SU-DHL-6 (cell line): ENCODE data around the gene THRA.

Source experiments
- H2AFZ ChIP-seq: fragments of 200-600 bp; sonication (generic); 2 replicates; pipeline ENCODE4 v1.6.1; 2014; ENCODE audit warnings: low read depth, mild to moderate bottlenecking, moderate library complexity, mixed read lengths, antibody characterized with exemption, low read length; ENCODE audit not compliant: severe bottlenecking
- H3F3A ChIP-seq: fragments of 200-600 bp; shearing (Covaris generic); 2 replicates; pipeline ENCODE4 v1.6.0; 2016; ENCODE audit warnings: antibody characterized with exemption, mild to moderate bottlenecking; ENCODE audit not compliant: insufficient read depth
- H3K27ac ChIP-seq: fragments of 200-600 bp; sonication (generic); 2 replicates; pipeline ENCODE4 v1.5.1; 2016; ENCODE audit warnings: low read depth, mild to moderate bottlenecking, low read length, moderate library complexity, mixed read lengths
- H3K27me3 ChIP-seq: fragments of 200-600 bp; sonication (generic), shearing (Covaris generic); 2 replicates; pipeline ENCODE4 v1.6.0; 2014; ENCODE audit warnings: mild to moderate bottlenecking, low read length
- H3K36me3 ChIP-seq: fragments of 200-600 bp; sonication (generic); 2 replicates; pipeline ENCODE4 v1.6.1; 2014; ENCODE audit warnings: mild to moderate bottlenecking, low read length, mixed read lengths
- H3K4me2 ChIP-seq: fragments of 300-600, 200-600 bp; shearing (Covaris generic), sonication (generic); 2 replicates; pipeline ENCODE4 v1.6.0; 2014; ENCODE audit warnings: low read length, low read depth, mild to moderate bottlenecking; ENCODE audit not compliant: poor library complexity, severe bottlenecking
- H3K4me3 ChIP-seq: fragments of 200-600 bp; sonication (generic); 2 replicates; pipeline ENCODE4 v1.5.1; 2014; ENCODE audit warnings: antibody characterized with exemption, low read length, mild to moderate bottlenecking, mixed read lengths; ENCODE audit not compliant: insufficient read depth, poor library complexity, severe bottlenecking
- H3K79me2 ChIP-seq: fragments of 200-600 bp; sonication (generic); 2 replicates; pipeline ENCODE4 v1.6.1; 2014; ENCODE audit warnings: mild to moderate bottlenecking, low read length, moderate library complexity; ENCODE audit not compliant: insufficient read depth
- H3K9ac ChIP-seq: fragments of 200-600 bp; sonication (generic); 2 replicates; pipeline ENCODE4 v1.7.0; 2014; ENCODE audit warnings: mild to moderate bottlenecking, low read length
- H3K9me2 ChIP-seq: fragments of 200-600 bp; sonication (generic); replicated peaks from 2 replicates; pipeline ENCODE4 v1.6.1; 2014; ENCODE audit warnings: low read length; ENCODE audit not compliant: insufficient read depth
- H3K9me3 ChIP-seq: fragments of 200-600 bp; sonication (generic); 2 replicates; pipeline ENCODE4 v1.6.1; 2014; ENCODE audit warnings: low read length, mixed read lengths; ENCODE audit not compliant: insufficient read depth
- H4K20me1 ChIP-seq: fragments of 200-600 bp; sonication (generic); 2 replicates; pipeline ENCODE4 v1.6.1; 2014; ENCODE audit warnings: low read depth, mild to moderate bottlenecking, antibody characterized with exemption, low read length, moderate library complexity, mixed read lengths
- EZH2phosphoT487 ChIP-seq: fragments of 200-600 bp; sonication (generic), shearing (Covaris generic); conservative IDR thresholded peaks from 2 replicates; pipeline ENCODE4 v1.6.1; 2018; ENCODE audit warnings: mild to moderate bottlenecking, antibody characterized with exemption, low read length, moderate library complexity, mixed read lengths
- TF ChIP-seq, protein P1 (sequence below): fragments of 200-600 bp; sonication (generic); IDR thresholded peaks from one replicate; pipeline ENCODE4 v1.5.1; 2017; ENCODE audit warnings: antibody characterized with exemption, mild to moderate bottlenecking, low read length, moderate library complexity; ENCODE audit not compliant: insufficient read depth, poor library complexity, severe bottlenecking

THRA gene

DNA sequence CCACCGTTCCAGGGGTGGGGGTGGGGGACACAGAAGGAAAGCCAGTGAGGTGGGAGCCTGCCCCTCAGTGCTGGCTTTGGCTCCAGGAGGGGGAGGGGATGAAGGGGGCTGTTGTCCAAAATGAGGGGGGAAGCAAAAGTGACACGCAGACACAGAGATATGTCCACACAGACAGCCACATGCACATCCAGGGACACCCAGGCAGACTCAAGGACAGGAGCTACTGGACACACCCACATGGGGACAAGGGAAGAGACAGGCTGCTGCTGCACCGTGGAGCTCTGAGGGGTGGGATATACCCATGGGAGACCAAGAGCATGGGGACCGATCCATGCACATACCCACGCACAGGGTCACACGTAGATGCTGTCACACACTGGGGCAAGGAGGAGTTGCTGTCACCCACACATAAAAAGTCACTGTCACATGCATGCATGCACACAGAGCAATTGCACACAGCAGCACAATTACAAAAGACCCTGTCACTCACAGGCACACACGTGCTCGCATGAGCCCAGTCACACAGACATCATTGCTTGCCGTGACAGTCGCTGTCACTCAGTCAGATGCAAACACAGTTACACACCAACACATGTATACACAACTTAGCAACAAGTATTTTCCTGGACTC is 1.3 kb downstream of the THRA start:
- Histone ChIP-seq H3K9me2 (no peaks in the 10 kb centered on the region), H3F3A (no peaks in the 10 kb centered on the region), H3K9me3 (no peaks in the 10 kb centered on the region), H3K79me2 (no peaks in the 10 kb centered on the region), H3K36me3 (no peaks in the 10 kb centered on the region), H3K4me2 (no peak overlapping the region), H3K27me3 (no peaks in the 10 kb centered on the region), H3K4me3 (no peak overlapping the region), H2AFZ (no peak overlapping the region), H4K20me1 (no peaks in the 10 kb centered on the region), H3K9ac (no peak overlapping the region), H3K27ac (no peak overlapping the region)
- TF ChIP-seq EZH2phosphoT487, result no peak
- TF ChIP-seq, protein P1, sequence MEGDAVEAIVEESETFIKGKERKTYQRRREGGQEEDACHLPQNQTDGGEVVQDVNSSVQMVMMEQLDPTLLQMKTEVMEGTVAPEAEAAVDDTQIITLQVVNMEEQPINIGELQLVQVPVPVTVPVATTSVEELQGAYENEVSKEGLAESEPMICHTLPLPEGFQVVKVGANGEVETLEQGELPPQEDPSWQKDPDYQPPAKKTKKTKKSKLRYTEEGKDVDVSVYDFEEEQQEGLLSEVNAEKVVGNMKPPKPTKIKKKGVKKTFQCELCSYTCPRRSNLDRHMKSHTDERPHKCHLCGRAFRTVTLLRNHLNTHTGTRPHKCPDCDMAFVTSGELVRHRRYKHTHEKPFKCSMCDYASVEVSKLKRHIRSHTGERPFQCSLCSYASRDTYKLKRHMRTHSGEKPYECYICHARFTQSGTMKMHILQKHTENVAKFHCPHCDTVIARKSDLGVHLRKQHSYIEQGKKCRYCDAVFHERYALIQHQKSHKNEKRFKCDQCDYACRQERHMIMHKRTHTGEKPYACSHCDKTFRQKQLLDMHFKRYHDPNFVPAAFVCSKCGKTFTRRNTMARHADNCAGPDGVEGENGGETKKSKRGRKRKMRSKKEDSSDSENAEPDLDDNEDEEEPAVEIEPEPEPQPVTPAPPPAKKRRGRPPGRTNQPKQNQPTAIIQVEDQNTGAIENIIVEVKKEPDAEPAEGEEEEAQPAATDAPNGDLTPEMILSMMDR, result no peak

DNA sequence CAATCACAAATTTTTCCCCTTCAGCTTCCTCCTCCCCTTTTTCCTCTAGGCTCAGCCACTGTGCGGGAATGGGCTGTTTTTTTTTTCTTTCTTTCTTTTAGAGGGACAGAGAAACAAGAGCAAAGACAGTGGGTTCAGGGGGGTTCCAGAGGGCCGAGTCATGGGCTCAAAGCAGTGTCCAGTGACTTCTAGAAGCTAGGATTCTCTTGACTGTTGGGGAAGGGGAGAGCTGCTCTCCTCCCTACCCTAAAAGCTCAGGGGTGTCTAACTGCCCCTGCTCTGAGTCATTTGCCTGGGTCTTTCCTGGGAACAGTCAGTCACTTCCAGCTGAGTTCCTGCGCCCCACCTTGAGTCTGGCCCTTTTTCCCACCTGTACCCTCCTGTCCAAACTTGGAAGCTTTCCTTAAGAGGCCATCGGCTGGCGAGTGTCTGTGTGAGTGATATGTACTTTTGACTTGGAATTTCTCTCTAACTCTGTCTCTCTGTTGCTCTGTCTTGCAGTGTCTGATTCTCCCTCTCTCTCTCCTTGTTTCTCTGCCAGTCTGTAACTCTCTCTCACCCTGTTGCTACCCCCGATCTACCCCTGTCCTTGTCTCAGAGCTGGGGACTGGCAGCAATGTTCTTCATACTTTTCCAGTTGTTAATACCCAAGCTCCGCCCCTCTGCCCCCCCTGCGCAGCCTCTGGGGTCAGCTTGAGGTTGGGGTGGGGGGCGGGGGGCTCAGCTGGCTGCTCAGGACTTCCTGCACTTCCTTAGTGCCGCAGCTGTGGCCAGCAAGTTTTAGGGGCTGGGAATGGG is 2.4 kb downstream of the THRA start:
- H3K4me3 ChIP-seq, result no peak overlapping the region
- no peaks in the 10 kb centered on the region for H3K9me3 ChIP-seq
- TF ChIP-seq EZH2phosphoT487, result no peak
- TF ChIP-seq, protein P1, result no peak
- H3K79me2 ChIP-seq, result no peaks in the 10 kb centered on the region
- no peak overlapping the region for H2AFZ ChIP-seq
- no peaks in the 10 kb centered on the region for H3K27me3 ChIP-seq
- H3K9me2 ChIP-seq, result no peaks in the 10 kb centered on the region
- no peaks in the 10 kb centered on the region for H3K36me3 ChIP-seq
- no peak overlapping the region for H3K9ac ChIP-seq
- no peak overlapping the region for H3K4me2 ChIP-seq
- H3F3A ChIP-seq, result no peaks in the 10 kb centered on the region
- no peaks in the 10 kb centered on the region for H4K20me1 ChIP-seq
- H3K27ac ChIP-seq, result no peak overlapping the region

DNA sequence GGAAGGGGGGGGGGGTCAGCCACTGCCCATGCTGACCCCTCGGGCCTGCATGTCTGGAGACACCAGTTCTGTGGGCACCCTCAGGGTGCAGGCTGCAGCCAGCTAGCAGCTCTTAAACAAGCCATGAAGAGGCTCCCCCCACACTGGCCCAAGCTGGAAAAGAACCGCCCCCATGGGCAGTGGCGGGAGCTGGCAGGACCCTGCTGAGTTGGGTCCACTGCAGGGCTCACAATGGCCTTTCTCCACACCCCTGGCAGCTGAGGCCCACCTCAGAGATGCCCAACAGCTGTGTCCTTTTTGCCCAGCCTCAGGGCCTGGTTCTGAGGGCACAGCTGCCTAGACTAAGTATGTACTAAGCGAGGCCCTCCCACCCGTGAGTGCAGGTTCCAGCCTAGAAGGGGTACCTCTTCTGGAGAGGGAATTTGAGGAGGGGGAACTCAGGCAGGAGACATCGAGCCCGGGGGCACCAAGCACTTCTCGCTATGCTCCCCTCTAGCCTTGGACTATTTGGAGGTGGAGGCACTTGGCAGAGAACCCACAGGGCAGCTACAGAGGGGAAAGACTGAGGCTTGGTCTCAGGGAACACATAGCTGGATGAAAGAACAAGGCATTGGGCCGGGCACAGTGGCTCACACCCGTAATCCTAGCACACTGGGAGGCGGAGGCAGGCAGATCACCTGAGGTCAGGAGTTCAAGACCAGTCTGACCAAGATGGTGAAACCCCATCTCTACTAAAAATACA is 3.2 kb downstream of the THRA start:
- Histone ChIP-seq H3K27ac (no peak overlapping the region), H3K79me2 (no peaks in the 10 kb centered on the region), H3F3A (no peaks in the 10 kb centered on the region), H3K9me2 (no peaks in the 10 kb centered on the region), H2AFZ (no peak overlapping the region), H3K27me3 (no peaks in the 10 kb centered on the region), H3K9ac (no peak overlapping the region), H3K4me2 (no peak overlapping the region), H3K4me3 (no peak overlapping the region), H4K20me1 (no peaks in the 10 kb centered on the region), H3K9me3 (no peaks in the 10 kb centered on the region), H3K36me3 (no peaks in the 10 kb centered on the region)
- TF ChIP-seq EZH2phosphoT487, result no peak
- TF ChIP-seq, protein P1, result no peak
